ENCODE data around the gene TRMT44.

TRMT44 gene

GRCh38 chr4:8507196-8507570 lies 66.6 kb downstream of the TRMT44 start:
- Histone ChIP-seq H3K27me3 (ENCODE audit: insufficient read depth, low read length) (no peaks in the 10 kb centered on the region), H3K9ac (ENCODE audit: low read length) (no peak overlapping the region), H4K12ac (ENCODE audit: low read depth, low read length) (no peak overlapping the region), H3K23ac (ENCODE audit: low read length) (no peak overlapping the region), H2AK5ac (ENCODE audit: low read length) (no peak overlapping the region), H3K4ac (ENCODE audit: low read depth, low read length) (no peak overlapping the region), H3K4me2 (ENCODE audit: low read length) (no peak overlapping the region), H2AFZ (ENCODE audit: insufficient read depth, low read length, poor library complexity) (no peak overlapping the region), H3K4me1 (ENCODE audit: control insufficient read depth in 1 of 2, insufficient read depth in 2 of 2, low read length in 2 of 2) (peaks cover 19 to 24% of the 10 kb centered on the region in 2 experiments), H3K14ac (ENCODE audit: low read length) (peak overlapping the region; percentile 0), H3K9me3 (ENCODE audit: insufficient read depth, low read depth, low read length) (peaks cover 3% of the 10 kb centered on the region), H4K8ac (ENCODE audit: low read depth, low read length) (no peak overlapping the region), H3K18ac (ENCODE audit: low read length) (no peak overlapping the region), H2BK120ac (ENCODE audit: insufficient read depth, low read length, poor library complexity) (peak overlapping the region; percentile 9), H3K79me1 (ENCODE audit: low read length) (peaks cover 7% of the 10 kb centered on the region), H3K36me3 (ENCODE audit: control insufficient read depth in 1 of 2, insufficient read depth in 2 of 2, low read length in 2 of 2) (no peaks in the 10 kb centered on the region), H4K91ac (ENCODE audit: low read depth, low read length) (peak overlapping the region; percentile 56), H3K4me3 (ENCODE audit: low read depth, low read length) (no peak overlapping the region), H2BK5ac (ENCODE audit: low read depth, low read length, poor library complexity) (no peak overlapping the region), H3K27ac (ENCODE audit: low read depth, low read length) (no peak overlapping the region), H2BK12ac (ENCODE audit: low read length) (no peak overlapping the region), H3K79me2 (ENCODE audit: control insufficient read depth, insufficient read depth, low read length, poor library complexity) (no peaks in the 10 kb centered on the region)
- DNase-seq, result no peak
- no CpG with 5 or more reads among the region's 13 CpGs for WGBS (ENCODE audit: extremely low coverage, insufficient coverage, insufficient read length)

GRCh38 chr4:8507624-8508023 lies 67.0 kb downstream of the TRMT44 start:
- H3K79me2 ChIP-seq (ENCODE audit: control insufficient read depth, insufficient read depth, low read length, poor library complexity), result no peaks in the 10 kb centered on the region
- H3K9ac ChIP-seq (ENCODE audit: low read length), result no peak overlapping the region
- DNase-seq, result no peak
- H3K18ac ChIP-seq (ENCODE audit: low read length), result no peak overlapping the region
- H3K27ac ChIP-seq (ENCODE audit: low read depth, low read length), result no peak overlapping the region
- H3K4me1 ChIP-seq (ENCODE audit: control insufficient read depth in 1 of 2, insufficient read depth in 2 of 2, low read length in 2 of 2), result peaks cover 15 to 21% of the 10 kb centered on the region in 2 experiments
- peaks cover 5% of the 10 kb centered on the region for H3K79me1 ChIP-seq (ENCODE audit: low read length)
- H2BK5ac ChIP-seq (ENCODE audit: low read depth, low read length, poor library complexity), result no peak overlapping the region
- no peak overlapping the region for H3K4me2 ChIP-seq (ENCODE audit: low read length)
- H4K12ac ChIP-seq (ENCODE audit: low read depth, low read length), result no peak overlapping the region
- no CpG with 5 or more reads among the region's 9 CpGs for WGBS (ENCODE audit: extremely low coverage, insufficient coverage, insufficient read length)
- no peak overlapping the region for H4K8ac ChIP-seq (ENCODE audit: low read depth, low read length)
- H3K36me3 ChIP-seq (ENCODE audit: control insufficient read depth in 1 of 2, insufficient read depth in 2 of 2, low read length in 2 of 2), result no peaks in the 10 kb centered on the region
- H2BK12ac ChIP-seq (ENCODE audit: low read length), result no peak overlapping the region
- H2BK120ac ChIP-seq (ENCODE audit: insufficient read depth, low read length, poor library complexity), result no peak overlapping the region
- no peak overlapping the region for H3K23ac ChIP-seq (ENCODE audit: low read length)
- no peak overlapping the region for H2AFZ ChIP-seq (ENCODE audit: insufficient read depth, low read length, poor library complexity)
- H3K27me3 ChIP-seq (ENCODE audit: insufficient read depth, low read length), result no peaks in the 10 kb centered on the region
- H3K4me3 ChIP-seq (ENCODE audit: low read depth, low read length), result no peak overlapping the region
- no peak overlapping the region for H4K91ac ChIP-seq (ENCODE audit: low read depth, low read length)
- no peak overlapping the region for H3K4ac ChIP-seq (ENCODE audit: low read depth, low read length)
- H3K9me3 ChIP-seq (ENCODE audit: insufficient read depth, low read depth, low read length), result no peaks in the 10 kb centered on the region
- no peak overlapping the region for H2AK5ac ChIP-seq (ENCODE audit: low read length)
- H3K14ac ChIP-seq (ENCODE audit: low read length), result no peak overlapping the region

GRCh38 chr4:8508266-8508665 lies 67.7 kb downstream of the TRMT44 start:
- H2BK12ac ChIP-seq (ENCODE audit: low read length), result peak overlapping the region; percentile 19
- H3K4me3 ChIP-seq (ENCODE audit: low read depth, low read length), result no peak overlapping the region
- no peak overlapping the region for H3K18ac ChIP-seq (ENCODE audit: low read length)
- H4K91ac ChIP-seq (ENCODE audit: low read depth, low read length), result peak overlapping the region; percentile 19
- no peak overlapping the region for H3K14ac ChIP-seq (ENCODE audit: low read length)
- H3K9me3 ChIP-seq (ENCODE audit: insufficient read depth, low read depth, low read length), result no peaks in the 10 kb centered on the region
- H4K8ac ChIP-seq (ENCODE audit: low read depth, low read length), result no peak overlapping the region
- H3K79me1 ChIP-seq (ENCODE audit: low read length), result peaks cover 4% of the 10 kb centered on the region
- no peak overlapping the region for H3K4me2 ChIP-seq (ENCODE audit: low read length)
- H3K9ac ChIP-seq (ENCODE audit: low read length), result no peak overlapping the region
- no peaks in the 10 kb centered on the region for H3K36me3 ChIP-seq (ENCODE audit: control insufficient read depth in 1 of 2, insufficient read depth in 2 of 2, low read length in 2 of 2)
- no peak overlapping the region for H3K23ac ChIP-seq (ENCODE audit: low read length)
- no peak overlapping the region for H2BK5ac ChIP-seq (ENCODE audit: low read depth, low read length, poor library complexity)
- H4K12ac ChIP-seq (ENCODE audit: low read depth, low read length), result no peak overlapping the region
- H3K79me2 ChIP-seq (ENCODE audit: control insufficient read depth, insufficient read depth, low read length, poor library complexity), result no peaks in the 10 kb centered on the region
- WGBS (ENCODE audit: extremely low coverage, insufficient coverage, insufficient read length), result no CpG with 5 or more reads among the region's 13 CpGs
- DNase-seq, result no peak
- H2AFZ ChIP-seq (ENCODE audit: insufficient read depth, low read length, poor library complexity), result no peak overlapping the region
- H3K4ac ChIP-seq (ENCODE audit: low read depth, low read length), result no peak overlapping the region
- H3K27ac ChIP-seq (ENCODE audit: low read depth, low read length), result no peak overlapping the region
- peak overlapping the region; percentile 8 for H2AK5ac ChIP-seq (ENCODE audit: low read length)
- no peak overlapping the region for H2BK120ac ChIP-seq (ENCODE audit: insufficient read depth, low read length, poor library complexity)
- no peaks in the 10 kb centered on the region for H3K27me3 ChIP-seq (ENCODE audit: insufficient read depth, low read length)
- peaks cover 9 to 14% of the 10 kb centered on the region in 2 experiments for H3K4me1 ChIP-seq (ENCODE audit: control insufficient read depth in 1 of 2, insufficient read depth in 2 of 2, low read length in 2 of 2)

- Histone ChIP-seq H2AFZ (ENCODE audit: insufficient read depth, low read length, poor library complexity) (no peak overlapping the region), H2AK5ac (ENCODE audit: low read length) (peak overlapping the region; percentile 8), H3K14ac (ENCODE audit: low read length) (no peak overlapping the region), H3K27ac (ENCODE audit: low read depth, low read length) (no peak overlapping the region), H3K23ac (ENCODE audit: low read length) (no peak overlapping the region), H4K12ac (ENCODE audit: low read depth, low read length) (no peak overlapping the region), H3K9me3 (ENCODE audit: insufficient read depth, low read depth, low read length) (peaks cover under 1% of the 10 kb centered on the region), H3K18ac (ENCODE audit: low read length) (no peak overlapping the region), H3K9ac (ENCODE audit: low read length) (no peak overlapping the region), H3K79me1 (ENCODE audit: low read length) (peaks cover 2% of the 10 kb centered on the region), H3K27me3 (ENCODE audit: insufficient read depth, low read length) (no peaks in the 10 kb centered on the region), H2BK5ac (ENCODE audit: low read depth, low read length, poor library complexity) (no peak overlapping the region), H3K79me2 (ENCODE audit: control insufficient read depth, insufficient read depth, low read length, poor library complexity) (no peaks in the 10 kb centered on the region), H3K4ac (ENCODE audit: low read depth, low read length) (no peak overlapping the region), H3K4me1 (ENCODE audit: control insufficient read depth in 1 of 2, insufficient read depth in 2 of 2, low read length in 2 of 2) (peaks cover 8 to 14% of the 10 kb centered on the region in 2 experiments), H3K4me2 (ENCODE audit: low read length) (no peak overlapping the region), H4K91ac (ENCODE audit: low read depth, low read length) (no peak overlapping the region), H3K36me3 (ENCODE audit: control insufficient read depth in 1 of 2, insufficient read depth in 2 of 2, low read length in 2 of 2) (no peaks in the 10 kb centered on the region), H2BK12ac (ENCODE audit: low read length) (peak overlapping the region; percentile 19), H4K8ac (ENCODE audit: low read depth, low read length) (no peak overlapping the region), H3K4me3 (ENCODE audit: low read depth, low read length) (no peak overlapping the region), H2BK120ac (ENCODE audit: insufficient read depth, low read length, poor library complexity) (no peak overlapping the region)
- DNase-seq, result no peak
- WGBS (ENCODE audit: extremely low coverage, insufficient coverage, insufficient read length), result no CpG with 5 or more reads among the region's 9 CpGs
Measured at GRCh38 chr4:8508740-8509139, 68.2 kb downstream of the TRMT44 start.

All from trophoblast cell (in vitro differentiated cells and primary cell).